ENCODE data around the gene NAA16. TPM values are rescaled to one million over a fixed set of nuclear protein-coding genes. Genes with fewer than 3 reads are reported as not detected.
"Not testable (repeated sequence)": the region's sequence is repeated elsewhere in the genome, so short reads cannot be mapped to it uniquely, and the experiment has no call there.

Gene NAA16
- total RNA-seq, 1 experiment from 2014 or later, result 8.0 TPM

GRCh38 chr13:41356385-41356648 lies 45.2 kb downstream of the NAA16 start:
- not testable (repeated sequence) for DNase-seq (ENCODE audit: low spot score)

- no peak for DNase-seq (ENCODE audit: low spot score)
These were observed 45.7 kb downstream of the NAA16 start for GRCh38 chr13:41356786-41357185.

- no peak for DNase-seq (ENCODE audit: low spot score)
These were observed 50.4 kb downstream of the NAA16 start for GRCh38 chr13:41361491-41361890.

GRCh38 chr13:41364043-41364442 lies 53.0 kb downstream of the NAA16 start:
- no peak for DNase-seq (ENCODE audit: low spot score)

- no peak for DNase-seq (ENCODE audit: low spot score)
These were observed 54.6 kb downstream of the NAA16 start for GRCh38 chr13:41365631-41366030.

GRCh38 chr13:41370736-41371135 lies 59.7 kb downstream of the NAA16 start:
- DNase-seq (ENCODE audit: low spot score), result no peak

GRCh38 chr13:41377446-41377845 lies 66.4 kb downstream of the NAA16 start:
- DNase-seq (ENCODE audit: low spot score), result no peak

GRCh38 chr13:41382431-41382830 lies 71.4 kb downstream of the NAA16 start:
- no peak for DNase-seq (ENCODE audit: low spot score)

- no peak for DNase-seq (ENCODE audit: low spot score)
These were observed 72.3 kb downstream of the NAA16 start for GRCh38 chr13:41383386-41383785.

GRCh38 chr13:41384749-41385503 lies 73.9 kb downstream of the NAA16 start:
- peak; percentile 62 for DNase-seq (ENCODE audit: low spot score)

GRCh38 chr13:41386211-41386610 lies 75.1 kb downstream of the NAA16 start:
- no peak for DNase-seq (ENCODE audit: low spot score)

GRCh38 chr13:41387576-41387975 lies 76.5 kb downstream of the NAA16 start:
- DNase-seq (ENCODE audit: low spot score), result no peak

- DNase-seq (ENCODE audit: low spot score), result no peak
These were observed 77.2 kb downstream of the NAA16 start for GRCh38 chr13:41388143-41388881.

- DNase-seq (ENCODE audit: low spot score), result no peak
These were observed 78.5 kb downstream of the NAA16 start for GRCh38 chr13:41389580-41389979.

GRCh38 chr13:41394166-41394565 lies 83.1 kb downstream of the NAA16 start:
- DNase-seq (ENCODE audit: low spot score), result no peak

- DNase-seq (ENCODE audit: low spot score), result no peak
These were observed 87.6 kb downstream of the NAA16 start for GRCh38 chr13:41398494-41399170.

- DNase-seq (ENCODE audit: low spot score), result no peak
These were observed 90.3 kb downstream of the NAA16 start for GRCh38 chr13:41401366-41401765.

- peak; percentile 26 for DNase-seq (ENCODE audit: low spot score)
These were observed 91.8 kb downstream of the NAA16 start for GRCh38 chr13:41402691-41403511.

- DNase-seq (ENCODE audit: low spot score), result no peak
These were observed 92.9 kb downstream of the NAA16 start for GRCh38 chr13:41403983-41404382.

GRCh38 chr13:41405367-41405766 lies 94.3 kb downstream of the NAA16 start:
- DNase-seq (ENCODE audit: low spot score), result no peak

GRCh38 chr13:41407380-41407779 lies 96.3 kb downstream of the NAA16 start:
- no peak for DNase-seq (ENCODE audit: low spot score)

- DNase-seq (ENCODE audit: low spot score), result no peak
These were observed 97.1 kb downstream of the NAA16 start for GRCh38 chr13:41408121-41408520.

All from HT-29 (cell line).